Non-pigmented ciliary epithelial cell (primary cell): ENCODE measurements around the gene MAPRE2.
"Not testable (repeated sequence)": the region's sequence is repeated elsewhere in the genome, so short reads cannot be mapped to it uniquely, and the experiment has no call there.

ENCODE experiments used
- DNase-seq: peaks from one replicate; pipeline ENCODE4 v3.0.0-alpha.2; 2010; ENCODE audit warnings: low read depth

Gene MAPRE2

DNA sequence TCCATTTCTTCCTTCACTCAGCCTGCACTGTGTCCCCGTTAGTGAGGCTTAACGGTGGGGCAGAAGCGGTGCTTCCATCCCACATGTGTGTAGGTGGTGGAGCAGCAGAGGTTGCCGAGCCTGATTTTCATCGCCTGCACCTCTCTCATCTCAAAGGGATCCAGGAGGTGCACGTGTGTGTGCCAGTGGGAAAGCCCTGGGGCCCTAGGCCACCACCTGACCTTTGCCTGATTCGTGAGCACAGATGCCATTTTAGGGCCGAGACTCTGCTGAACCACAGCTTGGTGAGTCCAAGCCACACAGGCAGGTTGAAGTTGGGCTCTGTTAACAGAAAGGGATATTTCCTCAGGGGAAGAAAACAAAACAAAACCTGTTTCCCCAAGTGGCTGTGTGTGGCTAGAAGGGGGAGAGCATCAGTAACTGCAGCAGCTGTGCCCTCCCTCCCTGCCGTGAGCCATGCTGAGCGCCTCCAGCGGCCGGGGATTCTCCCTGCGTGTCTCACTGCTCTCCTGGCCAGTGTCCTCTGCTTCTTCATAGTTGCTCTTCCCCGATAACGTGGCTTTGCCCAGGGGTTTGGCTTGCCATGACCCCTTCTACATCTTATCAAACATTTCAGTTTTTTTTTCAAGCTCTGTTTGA lies 81.5 kb downstream of the MAPRE2 start:
- DNase-seq = no peak

DNA sequence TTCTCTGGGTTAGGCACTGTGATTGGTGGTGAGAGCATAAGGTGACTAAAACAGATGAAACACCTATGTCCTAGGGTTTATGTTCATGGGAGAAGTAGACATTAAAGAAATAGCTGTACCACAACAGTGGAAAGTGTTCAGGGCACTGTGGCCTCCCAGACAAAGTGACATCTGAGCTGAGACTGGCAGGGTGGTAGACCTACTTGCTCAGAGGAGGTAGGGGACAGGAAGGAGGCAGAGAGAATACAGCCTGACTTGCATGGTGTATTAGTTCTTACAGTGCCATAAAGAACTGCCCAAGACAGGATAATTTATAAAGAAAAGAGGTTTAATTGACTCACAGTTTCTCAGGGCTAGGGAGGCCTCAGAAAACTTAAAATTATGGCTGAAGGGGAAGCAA lies 82.6 kb downstream of the MAPRE2 start:
- DNase-seq = no peak

DNA sequence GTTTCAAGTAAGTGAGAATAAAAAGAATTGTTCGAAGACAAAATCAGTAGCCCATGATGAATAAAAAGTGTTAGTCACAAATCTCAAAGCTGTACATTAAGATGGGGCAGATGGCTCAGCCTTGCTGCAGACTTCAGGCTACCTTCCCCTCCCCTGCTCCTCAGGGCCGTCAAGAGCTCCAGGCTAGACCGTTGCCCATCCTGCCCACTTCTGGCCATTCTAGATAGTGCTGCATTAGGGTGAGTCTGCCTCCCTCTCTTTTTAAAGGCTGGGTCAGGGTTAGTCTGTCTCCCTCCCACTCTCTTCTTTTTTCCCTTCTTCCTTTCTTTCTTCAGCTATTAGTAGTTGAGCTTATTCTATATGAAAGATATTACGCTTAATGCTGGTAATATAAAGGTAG lies 86.0 kb downstream of the MAPRE2 start:
- no peak for DNase-seq

DNA sequence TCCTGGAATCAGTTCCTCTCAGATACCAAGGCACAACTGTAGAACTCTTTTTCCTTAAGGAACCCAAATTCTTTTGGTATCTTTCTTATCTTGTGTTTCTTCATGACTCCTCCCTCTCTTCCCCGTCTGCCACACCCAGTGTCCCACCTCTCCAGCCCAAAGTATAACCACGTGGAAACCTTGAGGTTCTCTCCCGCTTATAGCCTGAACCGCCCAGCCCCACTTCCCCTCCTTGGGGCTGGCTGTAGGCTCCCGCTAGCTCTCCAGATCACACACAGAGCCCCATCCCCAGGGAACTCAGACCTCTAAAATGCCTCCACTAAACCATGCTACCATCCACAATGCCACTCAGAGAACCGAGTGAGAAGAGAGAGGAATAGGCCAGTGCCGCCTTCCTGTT lies 87.5 kb downstream of the MAPRE2 start:
- no peak for DNase-seq

DNA sequence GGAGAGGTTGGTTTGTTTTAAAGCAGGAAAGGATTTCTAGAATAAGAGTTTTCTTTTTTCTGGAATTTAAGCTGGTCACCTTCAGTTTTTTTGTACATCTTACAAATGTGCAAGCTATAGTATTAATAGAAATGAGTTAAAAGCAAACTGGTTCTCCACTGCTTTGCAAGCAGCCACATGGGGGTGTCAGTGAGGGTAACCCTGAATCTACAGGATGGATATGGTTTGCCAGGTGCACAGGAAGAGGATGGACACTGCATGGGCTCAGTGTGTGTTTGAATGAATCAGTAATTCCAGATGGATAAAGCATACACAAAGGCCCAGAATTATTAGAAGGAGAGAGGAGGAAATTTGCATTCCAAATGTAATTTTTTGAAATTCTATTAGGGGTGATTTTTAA lies 89.0 kb downstream of the MAPRE2 start:
- no peak for DNase-seq

DNA sequence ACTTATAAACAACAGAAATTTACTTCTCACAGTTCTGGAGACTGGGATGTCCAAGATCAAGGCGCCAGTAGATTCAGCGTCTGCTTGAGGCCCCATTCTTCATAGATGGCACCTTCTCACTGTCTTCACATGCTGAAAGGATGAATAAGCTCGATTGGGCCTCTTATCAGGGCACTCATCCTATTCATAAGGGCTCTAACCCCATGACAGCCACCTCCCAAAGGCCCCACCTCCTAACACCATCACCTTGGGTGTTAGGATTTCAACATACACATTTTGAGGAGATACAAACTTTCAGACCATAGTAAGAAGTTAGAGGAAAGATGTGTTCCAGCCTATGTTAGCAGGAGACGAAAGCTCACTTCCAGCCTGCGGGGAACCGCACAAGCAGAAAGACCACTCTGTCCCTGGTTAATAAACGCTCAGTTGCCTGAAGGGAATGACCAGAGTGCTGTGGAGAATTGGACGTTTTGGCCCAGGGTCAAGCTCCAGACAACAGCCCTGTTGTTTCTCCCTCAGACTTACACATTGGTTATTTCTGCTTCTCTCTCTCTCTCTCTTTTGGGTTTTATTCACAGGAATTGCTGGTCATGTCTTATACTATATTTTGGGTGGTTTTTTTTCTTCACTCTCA lies 90.3 kb downstream of the MAPRE2 start:
- no peak for DNase-seq

DNA sequence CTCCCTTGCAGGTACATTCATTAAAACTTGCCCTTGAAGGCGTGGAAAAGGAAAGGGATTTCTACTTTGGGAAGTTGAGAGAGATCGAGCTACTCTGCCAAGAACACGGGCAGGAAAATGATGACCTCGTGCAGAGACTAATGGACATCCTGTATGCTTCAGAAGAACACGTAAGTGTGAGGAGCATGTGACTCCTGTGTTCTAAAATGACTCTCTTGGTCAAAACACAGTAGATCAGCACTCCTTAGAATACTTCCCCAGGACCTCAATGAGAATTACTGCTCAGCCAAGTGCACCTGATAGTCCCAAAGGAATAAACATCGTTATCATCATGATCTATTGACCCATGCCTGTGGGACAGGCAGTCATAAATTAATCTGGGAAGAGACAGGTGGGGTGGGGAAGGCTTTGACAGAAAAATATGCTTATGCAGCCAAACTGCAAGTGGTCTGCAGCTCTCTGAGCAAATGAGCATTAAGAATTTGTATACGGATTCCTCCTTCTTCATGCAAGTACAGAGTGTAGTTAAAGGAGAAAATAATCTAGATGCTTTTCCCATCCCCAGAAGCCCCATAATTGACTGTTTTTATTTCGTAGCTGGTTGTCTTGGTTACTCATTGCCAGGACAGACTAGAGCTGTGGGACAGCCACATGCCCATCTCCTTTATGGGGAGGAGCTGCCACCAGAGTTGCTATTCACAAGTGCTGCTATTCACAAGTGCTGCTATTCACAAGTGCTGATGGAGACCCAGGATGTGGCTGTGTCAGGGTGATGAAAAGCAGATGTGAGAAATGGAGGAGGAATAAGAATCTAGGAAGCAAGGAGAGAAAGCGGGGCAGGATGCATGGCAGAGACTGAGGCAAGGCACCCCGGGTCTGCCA lies 91.0 kb downstream of the MAPRE2 start:
- DNase-seq = no peak

DNA sequence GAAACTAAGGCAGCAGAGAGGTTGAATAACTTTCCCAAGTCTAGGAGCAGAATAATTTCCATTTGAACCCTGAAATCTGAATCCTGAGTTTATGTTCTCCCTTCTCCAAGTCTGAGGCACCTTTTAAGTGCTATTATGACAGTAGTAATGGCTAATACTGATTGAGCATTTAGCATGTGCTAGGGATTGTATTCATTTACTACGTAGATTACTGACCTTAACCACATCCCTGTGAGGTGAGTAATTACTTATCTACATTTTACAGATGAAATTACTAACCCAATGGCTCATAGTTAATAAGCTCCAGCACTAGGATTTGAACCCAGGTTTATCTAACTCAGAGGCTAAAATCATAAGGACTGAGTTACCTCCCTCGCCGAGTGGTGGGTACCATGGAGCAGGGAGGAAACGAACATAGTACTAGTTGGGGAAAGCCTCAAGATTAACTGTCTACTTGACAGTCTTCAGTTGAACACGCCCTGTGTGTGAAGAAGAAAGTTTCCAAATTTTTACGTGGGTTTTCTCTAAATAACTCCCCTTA lies 93.0 kb downstream of the MAPRE2 start:
- DNase-seq = no peak

DNA sequence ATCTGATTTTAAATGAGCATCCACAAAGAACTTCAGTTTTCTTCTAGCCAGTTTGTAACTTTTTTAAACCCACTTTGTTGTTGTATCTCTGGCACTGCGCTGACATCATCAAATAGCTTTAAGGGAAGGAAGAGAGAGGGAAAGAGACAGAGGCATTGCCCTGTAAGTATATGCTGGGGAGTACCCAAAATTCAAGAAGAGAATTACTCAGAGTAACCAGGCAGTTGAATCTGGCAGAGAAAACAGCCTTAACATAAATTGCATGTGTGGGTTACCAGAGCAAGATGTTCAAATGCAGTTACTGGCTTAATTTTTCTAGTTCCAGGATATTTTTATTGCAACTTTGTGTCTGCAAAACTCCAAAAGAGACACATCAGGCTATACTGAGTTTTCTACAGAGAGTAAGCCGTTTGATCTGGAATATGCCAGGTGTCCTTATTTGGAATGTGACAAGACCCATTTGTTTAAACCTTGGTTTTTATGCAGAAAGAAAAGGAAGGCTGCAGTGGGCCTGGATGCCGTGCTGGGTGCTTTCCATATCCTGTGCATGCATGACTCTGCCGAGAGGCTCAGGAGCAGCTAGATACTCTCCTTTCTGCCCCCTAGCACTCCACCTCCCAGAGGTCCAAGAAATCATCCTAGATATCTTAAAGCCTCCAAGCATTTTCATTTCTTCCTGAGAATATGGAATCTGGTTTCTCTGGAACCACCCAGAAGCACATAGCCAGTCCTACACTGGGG lies 93.7 kb downstream of the MAPRE2 start:
- DNase-seq = no peak

DNA sequence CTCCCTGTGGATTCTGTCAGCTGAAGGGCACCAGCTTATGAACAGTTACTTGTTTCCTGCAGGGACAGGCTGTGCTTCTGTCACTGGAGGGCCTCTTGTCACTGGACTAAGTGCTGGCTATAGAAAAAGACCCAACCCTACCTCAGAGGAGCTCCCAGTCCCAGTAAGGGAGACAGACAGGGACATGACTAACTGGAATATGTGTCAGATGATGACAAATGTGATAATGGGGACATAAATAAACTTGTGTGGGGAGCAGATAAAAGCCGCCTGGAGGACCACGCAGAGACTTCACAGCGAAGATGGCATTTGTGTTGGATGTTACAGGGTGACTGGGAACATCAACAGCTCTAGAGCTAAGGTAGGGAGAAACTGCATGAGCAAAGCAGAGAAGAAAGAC lies 95.0 kb downstream of the MAPRE2 start:
- no peak for DNase-seq

DNA sequence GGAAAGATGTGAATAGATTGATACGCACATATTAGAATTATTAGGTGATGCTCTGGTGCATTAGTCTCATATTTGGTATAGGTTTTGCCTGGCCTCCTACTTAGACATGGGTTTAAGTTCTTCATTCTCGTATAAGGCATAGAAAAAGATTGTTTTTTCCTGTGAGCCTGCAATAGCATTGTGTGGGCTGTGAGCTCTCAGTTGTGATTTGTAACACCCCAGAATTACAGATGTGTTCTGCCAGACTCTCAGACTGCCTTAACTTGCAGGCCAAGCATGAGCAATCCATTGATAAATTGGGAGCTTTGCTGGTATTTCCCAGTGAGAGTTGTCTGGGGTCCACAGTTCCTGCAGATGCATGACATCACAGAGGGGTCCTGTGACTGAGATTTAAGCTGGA lies 95.7 kb downstream of the MAPRE2 start:
- DNase-seq = no peak

DNA sequence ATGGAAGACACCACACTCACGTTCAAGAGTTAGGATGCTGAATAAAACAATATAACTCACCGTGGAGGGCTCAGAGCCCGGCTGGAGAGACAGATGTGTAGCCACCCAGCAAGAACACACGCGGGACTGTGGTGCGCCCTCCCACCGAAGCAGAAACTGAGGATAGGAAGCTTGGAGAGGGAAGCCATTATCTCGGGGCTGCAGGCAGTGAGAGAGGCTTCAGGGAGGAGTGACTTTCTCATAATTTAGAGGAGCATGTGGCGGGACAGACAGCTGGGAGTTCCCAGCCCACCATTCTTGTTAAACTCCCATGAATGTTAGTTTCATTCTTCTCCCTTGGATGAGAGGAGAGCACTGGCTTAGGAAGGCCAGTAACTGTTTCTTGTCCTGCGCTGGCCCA lies 96.4 kb downstream of the MAPRE2 start:
- DNase-seq = no peak

DNA sequence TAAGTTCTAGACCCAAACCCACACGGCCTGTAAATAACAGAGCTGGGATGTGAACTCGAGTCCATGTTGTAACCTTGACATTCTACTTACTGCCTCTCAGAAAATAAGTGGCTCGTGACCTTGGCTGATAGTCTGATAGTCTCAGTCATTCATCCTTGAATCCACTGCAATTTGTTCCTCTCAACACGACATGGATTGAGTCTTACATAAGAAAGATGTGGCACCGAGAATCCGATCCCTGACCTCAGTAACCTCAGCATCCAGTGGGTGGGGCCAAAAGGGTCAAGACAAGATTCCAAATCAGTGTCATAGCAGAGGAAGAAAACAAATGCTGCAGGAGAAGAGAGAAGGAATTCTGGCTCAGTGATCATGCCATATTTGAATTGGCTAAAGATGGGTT lies 97.6 kb downstream of the MAPRE2 start:
- no peak for DNase-seq

DNA sequence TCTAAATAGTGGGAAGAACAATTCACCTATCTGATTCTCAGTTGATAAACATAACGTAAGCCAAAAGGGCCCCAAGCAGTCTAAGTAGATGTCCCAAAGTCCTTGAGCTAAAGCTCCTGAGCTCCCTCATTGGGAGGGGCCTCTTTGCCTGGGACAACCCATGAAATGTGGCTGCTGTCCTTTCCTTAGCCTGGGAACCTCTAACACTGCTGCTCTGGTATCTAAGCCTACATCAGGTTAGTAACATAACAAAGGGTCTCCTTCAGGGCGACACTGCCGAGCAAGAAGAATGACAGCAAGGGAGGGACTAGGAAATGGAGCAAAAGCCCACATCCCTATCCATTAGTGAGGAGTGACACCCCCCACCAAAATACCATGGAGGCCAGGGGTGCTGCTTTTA lies 98.3 kb downstream of the MAPRE2 start:
- DNase-seq = no peak

DNA sequence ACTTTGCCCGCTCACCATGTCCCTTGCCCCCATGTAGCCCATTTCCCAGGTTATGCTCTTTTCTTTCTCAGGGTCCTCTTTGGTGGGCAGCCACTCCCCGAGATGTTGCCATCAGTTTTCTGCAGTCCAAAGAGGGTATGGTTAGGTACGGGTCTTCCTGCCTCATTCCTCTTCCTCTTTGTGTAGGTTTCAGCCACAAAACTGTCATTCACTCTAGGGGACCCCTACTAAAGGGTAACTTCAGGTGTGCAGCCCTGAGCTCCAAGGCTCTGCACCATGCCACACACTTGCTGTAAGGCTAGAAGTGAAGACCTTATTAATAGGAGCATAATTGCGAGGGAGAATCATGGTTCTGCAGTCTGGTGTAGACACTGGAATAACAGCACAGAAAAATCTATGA lies 99.9 kb downstream of the MAPRE2 start:
- no peak for DNase-seq

DNA sequence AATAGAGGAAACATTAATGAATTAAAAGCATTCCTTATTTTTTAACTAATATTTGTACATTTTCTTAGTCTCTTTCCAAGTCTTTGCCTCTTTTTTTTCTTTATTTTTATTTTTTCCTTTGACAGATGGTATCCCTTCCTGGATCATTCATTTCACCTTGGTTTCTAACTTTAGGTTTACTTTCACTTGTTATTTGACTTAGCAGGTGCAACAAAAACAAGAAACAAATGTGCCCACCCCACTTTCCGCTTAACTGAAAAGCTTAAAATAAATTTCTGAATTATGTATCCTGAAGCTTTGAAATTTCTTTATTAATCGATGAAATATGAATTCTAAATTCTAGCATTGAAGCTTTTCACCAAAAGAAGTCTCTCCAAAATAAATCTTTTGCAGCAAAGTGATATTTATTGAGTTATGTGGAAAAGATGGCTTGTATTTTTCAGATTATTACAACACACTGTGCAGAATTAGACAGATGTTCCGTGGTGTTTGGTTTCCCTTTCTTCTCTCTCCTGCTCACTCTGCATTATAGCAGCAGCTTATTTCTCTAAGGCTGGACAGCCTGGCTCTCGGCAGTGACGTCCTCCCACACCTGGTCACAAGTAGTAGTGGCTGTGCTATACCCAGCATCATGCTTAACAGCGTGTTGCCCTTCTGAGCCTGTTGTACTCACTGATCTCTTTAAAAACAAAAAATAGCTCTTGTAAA lies 100.5 kb downstream of the MAPRE2 start:
- DNase-seq = no peak

DNA sequence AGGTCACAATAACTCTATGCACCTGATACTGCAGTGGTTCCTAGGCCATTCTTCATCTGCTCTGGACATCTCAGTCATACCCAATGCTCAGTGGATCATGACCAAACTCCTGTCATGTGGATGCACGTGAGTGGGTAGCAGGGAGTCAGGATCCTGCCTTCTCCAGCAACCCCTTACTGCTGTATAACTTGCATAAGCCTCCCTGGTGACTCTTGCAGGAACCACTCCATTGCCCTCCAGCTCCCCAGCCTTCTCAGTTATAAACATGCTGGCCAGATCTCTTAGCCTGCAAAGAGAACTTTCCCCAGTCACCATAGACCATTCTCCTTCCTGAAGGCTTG lies 101.0 kb downstream of the MAPRE2 start:
- no peak for DNase-seq

DNA sequence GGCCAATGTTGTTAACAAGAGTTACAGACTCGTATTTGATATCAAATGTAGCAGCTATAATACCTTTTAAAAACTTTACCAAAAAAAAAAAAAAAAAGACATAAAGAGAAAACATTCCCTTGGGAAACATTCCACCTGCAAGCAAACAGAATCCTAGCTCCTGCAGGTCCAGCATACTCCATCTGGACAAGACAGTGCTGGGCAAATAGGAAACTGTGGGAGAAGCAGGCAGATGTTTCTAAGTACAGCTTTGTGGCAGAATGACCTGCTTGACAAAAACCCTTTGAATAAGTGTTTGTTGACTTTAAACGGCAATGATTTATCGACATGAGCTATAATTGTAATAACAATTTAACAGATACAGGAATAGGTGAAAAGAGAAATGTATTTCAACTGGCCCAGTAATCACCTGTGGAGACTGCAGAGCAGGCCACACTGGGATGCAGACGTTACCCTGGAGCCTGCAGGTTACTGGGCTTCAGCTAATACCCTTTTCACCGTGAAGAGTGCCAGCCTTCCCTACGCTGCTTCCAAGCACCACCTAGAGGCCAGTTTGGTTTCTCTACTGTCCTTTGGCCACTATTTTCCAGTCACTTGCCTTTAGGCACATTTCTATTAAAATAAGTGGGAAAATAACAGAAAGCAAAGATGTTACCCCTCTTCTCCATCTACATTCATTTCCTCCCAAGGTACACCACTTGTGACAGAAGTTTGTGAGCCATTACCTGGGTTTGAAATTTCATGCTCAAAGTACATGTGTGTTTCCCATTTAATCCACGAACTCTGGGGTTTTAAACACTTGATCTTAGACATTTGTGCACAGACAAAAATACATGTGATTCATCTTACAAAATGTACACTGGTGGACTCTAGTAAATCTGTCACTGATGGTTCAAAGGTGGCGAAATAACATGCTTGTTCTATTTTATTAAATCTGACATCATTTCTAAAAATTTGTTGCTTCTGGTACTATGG lies 102.7 kb downstream of the MAPRE2 start:
- peak; percentile 17 for DNase-seq

DNA sequence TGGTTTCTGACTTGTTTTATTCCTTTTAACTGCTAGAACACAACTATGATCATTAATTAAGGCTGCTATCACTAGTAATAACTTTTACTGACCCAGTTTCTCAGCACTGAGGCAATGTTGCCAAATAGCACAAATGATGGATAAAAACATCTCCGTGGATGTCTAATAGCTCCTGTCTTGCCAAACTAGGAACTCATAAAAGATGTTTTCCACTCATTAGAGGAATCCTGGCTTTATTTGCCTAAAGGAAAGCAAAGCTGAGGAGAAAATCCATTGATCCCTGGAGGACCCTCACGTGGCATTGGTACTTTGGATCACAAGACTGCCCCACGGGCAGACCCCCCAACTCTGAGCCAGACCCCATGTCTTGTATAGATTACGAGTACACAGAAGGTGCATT lies 103.5 kb downstream of the MAPRE2 start:
- no peak for DNase-seq

DNA sequence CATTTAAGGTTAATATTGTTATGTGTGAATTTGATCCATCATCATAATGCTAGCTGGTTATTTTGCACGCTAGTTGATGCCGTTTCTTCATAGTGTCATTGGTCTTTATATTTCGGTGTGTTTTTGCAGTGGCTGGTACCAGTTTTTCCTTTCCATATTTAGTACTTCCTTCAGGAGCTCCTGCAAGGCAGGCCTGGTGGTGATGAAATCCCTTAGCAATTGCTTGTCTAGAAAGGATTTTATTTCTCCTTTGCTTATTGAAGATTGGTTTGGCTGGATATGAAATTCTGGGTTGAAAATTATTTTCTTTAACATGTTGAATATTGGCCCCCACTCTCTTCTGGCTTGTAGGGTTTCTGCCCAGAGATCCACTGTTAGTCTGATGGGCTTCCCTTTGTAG lies 109.0 kb downstream of the MAPRE2 start:
- DNase-seq = not testable (repeated sequence)
